Measurements from ENCODE around the gene RNF212.
A peak's percentile ranks its signal among the peaks of the same experiment; 100 is the strongest.

Gene RNF212

GRCh38 chr4:1116838-1117237 is 3.5 kb upstream of the RNF212 start:
- Histone ChIP-seq H3K79me2 (ENCODE audit: control insufficient read depth, insufficient read depth, low read length, unreplicated experiment) (peaks cover 62% of the 10 kb centered on the region), H3K4me3 (ENCODE audit: low read depth, low read length) (no peak overlapping the region), H3K27me3 (ENCODE audit: insufficient read depth, low read length) (no peaks in the 10 kb centered on the region), H3K36me3 (ENCODE audit: insufficient read depth, low read length) (peaks cover 26% of the 10 kb centered on the region), H3K27ac (ENCODE audit: low read depth, low read length) (no peak overlapping the region), H2AFZ (ENCODE audit: low read length, unreplicated experiment) (no peak overlapping the region), H3K4me1 (ENCODE audit: control insufficient read depth, insufficient read depth, low read length, unreplicated experiment) (peaks cover 12% of the 10 kb centered on the region)

GRCh38 chr4:1115528-1116293 is 2.3 kb upstream of the RNF212 start:
- Histone ChIP-seq H3K27me3 (ENCODE audit: insufficient read depth, low read length) (no peaks in the 10 kb centered on the region), H3K27ac (ENCODE audit: low read depth, low read length) (no peak overlapping the region), H2AFZ (ENCODE audit: low read length, unreplicated experiment) (no peak overlapping the region), H3K79me2 (ENCODE audit: control insufficient read depth, insufficient read depth, low read length, unreplicated experiment) (peaks cover 63% of the 10 kb centered on the region), H3K36me3 (ENCODE audit: insufficient read depth, low read length) (peaks cover 18% of the 10 kb centered on the region), H3K4me3 (ENCODE audit: low read depth, low read length) (no peak overlapping the region; the same call in 1 of the 2 replicates), H3K4me1 (ENCODE audit: control insufficient read depth, insufficient read depth, low read length, unreplicated experiment) (peaks cover 17% of the 10 kb centered on the region)

- Histone ChIP-seq H3K27me3 (ENCODE audit: insufficient read depth, low read length) (no peaks in the 10 kb centered on the region), H2AFZ (ENCODE audit: low read length, unreplicated experiment) (no peak overlapping the region), H3K27ac (ENCODE audit: low read depth, low read length) (no peak overlapping the region), H3K79me2 (ENCODE audit: control insufficient read depth, insufficient read depth, low read length, unreplicated experiment) (peaks cover 80% of the 10 kb centered on the region), H3K4me3 (ENCODE audit: low read depth, low read length) (no peak overlapping the region), H3K36me3 (ENCODE audit: insufficient read depth, low read length) (no peaks in the 10 kb centered on the region), H3K4me1 (ENCODE audit: control insufficient read depth, insufficient read depth, low read length, unreplicated experiment) (peaks cover 18% of the 10 kb centered on the region)
Measured at GRCh38 chr4:1112821-1113182, 562 bp downstream of the RNF212 start.

- H3K4me1 ChIP-seq (ENCODE audit: control insufficient read depth, insufficient read depth, low read length, unreplicated experiment), result peaks cover 18% of the 10 kb centered on the region
- H3K4me3 ChIP-seq (ENCODE audit: low read depth, low read length), result peak overlapping the region; percentile 67
- no peak overlapping the region for H2AFZ ChIP-seq (ENCODE audit: low read length, unreplicated experiment)
- H3K79me2 ChIP-seq (ENCODE audit: control insufficient read depth, insufficient read depth, low read length, unreplicated experiment), result peaks cover 75% of the 10 kb centered on the region
- H3K27ac ChIP-seq (ENCODE audit: low read depth, low read length), result no peak overlapping the region
- no peaks in the 10 kb centered on the region for H3K27me3 ChIP-seq (ENCODE audit: insufficient read depth, low read length)
- H3K36me3 ChIP-seq (ENCODE audit: insufficient read depth, low read length), result no peaks in the 10 kb centered on the region
Measured at GRCh38 chr4:1112174-1112820, 1.1 kb downstream of the RNF212 start.

GRCh38 chr4:1111259-1111809 is 2.0 kb downstream of the RNF212 start:
- H2AFZ ChIP-seq (ENCODE audit: low read length, unreplicated experiment), result no peak overlapping the region
- peaks cover 18% of the 10 kb centered on the region for H3K4me1 ChIP-seq (ENCODE audit: control insufficient read depth, insufficient read depth, low read length, unreplicated experiment)
- peaks cover 67% of the 10 kb centered on the region for H3K79me2 ChIP-seq (ENCODE audit: control insufficient read depth, insufficient read depth, low read length, unreplicated experiment)
- H3K27ac ChIP-seq (ENCODE audit: low read depth, low read length), result no peak overlapping the region
- H3K4me3 ChIP-seq (ENCODE audit: low read depth, low read length), result peak overlapping the region; percentile 67; the same call in 1 of the 2 replicates
- no peaks in the 10 kb centered on the region for H3K36me3 ChIP-seq (ENCODE audit: insufficient read depth, low read length)
- no peaks in the 10 kb centered on the region for H3K27me3 ChIP-seq (ENCODE audit: insufficient read depth, low read length)

GRCh38 chr4:1109898-1110506 is 3.4 kb downstream of the RNF212 start:
- H3K4me3 ChIP-seq (ENCODE audit: low read depth, low read length), result no peak overlapping the region
- peaks cover 54% of the 10 kb centered on the region for H3K79me2 ChIP-seq (ENCODE audit: control insufficient read depth, insufficient read depth, low read length, unreplicated experiment)
- H2AFZ ChIP-seq (ENCODE audit: low read length, unreplicated experiment), result no peak overlapping the region
- no peak overlapping the region for H3K27ac ChIP-seq (ENCODE audit: low read depth, low read length)
- H3K4me1 ChIP-seq (ENCODE audit: control insufficient read depth, insufficient read depth, low read length, unreplicated experiment), result peaks cover 12% of the 10 kb centered on the region
- H3K36me3 ChIP-seq (ENCODE audit: insufficient read depth, low read length), result no peaks in the 10 kb centered on the region
- no peaks in the 10 kb centered on the region for H3K27me3 ChIP-seq (ENCODE audit: insufficient read depth, low read length)

GRCh38 chr4:1109333-1109732 is 4.0 kb downstream of the RNF212 start:
- Histone ChIP-seq H3K4me3 (ENCODE audit: low read depth, low read length) (no peak overlapping the region), H3K4me1 (ENCODE audit: control insufficient read depth, insufficient read depth, low read length, unreplicated experiment) (peaks cover 11% of the 10 kb centered on the region), H3K36me3 (ENCODE audit: insufficient read depth, low read length) (no peaks in the 10 kb centered on the region), H3K27ac (ENCODE audit: low read depth, low read length) (no peak overlapping the region), H2AFZ (ENCODE audit: low read length, unreplicated experiment) (no peak overlapping the region), H3K79me2 (ENCODE audit: control insufficient read depth, insufficient read depth, low read length, unreplicated experiment) (peaks cover 47% of the 10 kb centered on the region), H3K27me3 (ENCODE audit: insufficient read depth, low read length) (no peaks in the 10 kb centered on the region)

GRCh38 chr4:1105662-1106061 is 7.7 kb downstream of the RNF212 start:
- H3K79me2 ChIP-seq (ENCODE audit: control insufficient read depth, insufficient read depth, low read length, unreplicated experiment), result peaks cover 18% of the 10 kb centered on the region
- H3K27me3 ChIP-seq (ENCODE audit: insufficient read depth, low read length), result no peaks in the 10 kb centered on the region
- peaks cover under 1% of the 10 kb centered on the region for H3K4me1 ChIP-seq (ENCODE audit: control insufficient read depth, insufficient read depth, low read length, unreplicated experiment)
- no peaks in the 10 kb centered on the region for H3K36me3 ChIP-seq (ENCODE audit: insufficient read depth, low read length)
- H3K27ac ChIP-seq (ENCODE audit: low read depth, low read length), result no peak overlapping the region
- H2AFZ ChIP-seq (ENCODE audit: low read length, unreplicated experiment), result no peak overlapping the region
- H3K4me3 ChIP-seq (ENCODE audit: low read depth, low read length), result no peak overlapping the region

- H3K27ac ChIP-seq (ENCODE audit: low read depth, low read length), result no peak overlapping the region
- H3K79me2 ChIP-seq (ENCODE audit: control insufficient read depth, insufficient read depth, low read length, unreplicated experiment), result peaks cover 12% of the 10 kb centered on the region
- no peak overlapping the region for H2AFZ ChIP-seq (ENCODE audit: low read length, unreplicated experiment)
- no peaks in the 10 kb centered on the region for H3K4me1 ChIP-seq (ENCODE audit: control insufficient read depth, insufficient read depth, low read length, unreplicated experiment)
- no peaks in the 10 kb centered on the region for H3K36me3 ChIP-seq (ENCODE audit: insufficient read depth, low read length)
- H3K27me3 ChIP-seq (ENCODE audit: insufficient read depth, low read length), result no peaks in the 10 kb centered on the region
- no peak overlapping the region for H3K4me3 ChIP-seq (ENCODE audit: low read depth, low read length)
Measured at GRCh38 chr4:1105067-1105466, 8.3 kb downstream of the RNF212 start.

GRCh38 chr4:1104647-1105046 is 8.7 kb downstream of the RNF212 start:
- no peak overlapping the region for H2AFZ ChIP-seq (ENCODE audit: low read length, unreplicated experiment)
- H3K79me2 ChIP-seq (ENCODE audit: control insufficient read depth, insufficient read depth, low read length, unreplicated experiment), result peaks cover 7% of the 10 kb centered on the region
- H3K27me3 ChIP-seq (ENCODE audit: insufficient read depth, low read length), result no peaks in the 10 kb centered on the region
- H3K4me3 ChIP-seq (ENCODE audit: low read depth, low read length), result no peak overlapping the region
- H3K36me3 ChIP-seq (ENCODE audit: insufficient read depth, low read length), result no peaks in the 10 kb centered on the region
- no peak overlapping the region for H3K27ac ChIP-seq (ENCODE audit: low read depth, low read length)
- H3K4me1 ChIP-seq (ENCODE audit: control insufficient read depth, insufficient read depth, low read length, unreplicated experiment), result no peaks in the 10 kb centered on the region
